B cell (primary cell): ENCODE measurements around the gene WDR26. TPM values are rescaled to one million over a fixed set of nuclear protein-coding genes. Genes with fewer than 3 reads are reported as not detected.
"Not testable (repeated sequence)": the region's sequence is repeated elsewhere in the genome, so short reads cannot be mapped to it uniquely, and the experiment has no call there.

Experiments
- ATAC-seq: fragments of 200-7000 bp; cut with Tn5 transposase; one replicate; pipeline ENCODE4 v1.10.0; 2021; ENCODE audit warnings: low read depth, mild to moderate bottlenecking, moderate number of reproducible peaks, moderate library complexity
- CTCF ChIA-PET: fragments of 350-600 bp; sonication (Branson Sonifier 250); formaldehyde crosslinking; loops from one replicate; lab custom pipeline; 2021; ENCODE audit warnings: antibody characterized with exemption, inconsistent platforms; lab: Charles Lee
- POLR2A ChIA-PET: fragments of 350-600 bp; sonication (Branson Sonifier 250); formaldehyde crosslinking; loops from one replicate; lab custom pipeline; 2021; ENCODE audit warnings: antibody characterized with exemption; lab: Charles Lee
- DNase-seq: peaks from one replicate; pipeline ENCODE4 v3.0.0; 2013
- H2AFZ ChIP-seq: 2 replicates; pipeline ENCODE4 v1.6.1; 2012; ENCODE audit warnings: mild to moderate bottlenecking, low read depth, low read length; ENCODE audit not compliant: insufficient read depth, poor library complexity, severe bottlenecking
- H3K27ac ChIP-seq, 2 donors: 1 replicate in 1 of 2; 2 replicates in 1 of 2; pipeline ENCODE4 v1.5.1; 2012 to 2013; ENCODE audit warnings: low read length in 2 of 2, mild to moderate bottlenecking in 2 of 2, moderate library complexity in 1 of 2
- H3K27me3 ChIP-seq, 4 experiments: fragments of 200-600 bp in 1 of 4; sonication (generic) in 1 of 4; replicated peaks in 1 of 4; 1 replicate in 2 of 4; 2 replicates in 2 of 4; pipeline versions ENCODE4 v1.6.1 to v1.7.0; 2013 to 2016; ENCODE audit warnings: low read length in 3 of 4, mild to moderate bottlenecking in 2 of 4, mixed read lengths in 1 of 4, moderate library complexity in 1 of 4; ENCODE audit not compliant: insufficient read depth in 4 of 4, control insufficient read depth in 3 of 4; ENCODE audit errors: control extremely low read depth in 1 of 4
- H3K36me3 ChIP-seq, 2 experiments: replicated peaks in 1 of 2; 1 replicate in 1 of 2; 2 replicates in 1 of 2; pipeline versions ENCODE4 v1.6.1 to v1.7.1; 2013; ENCODE audit warnings: low read length in 1 of 2; ENCODE audit not compliant: insufficient read depth in 2 of 2, control insufficient read depth in 1 of 2; ENCODE audit errors: control extremely low read depth in 1 of 2, extremely low read depth in 1 of 2
- H3K4me1 ChIP-seq, 2 donors: fragments of 200-600 bp in 1 of 2; sonication (generic) in 1 of 2; 1 replicate in 1 of 2; 2 replicates in 1 of 2; pipeline versions ENCODE4 v1.5.1 to v1.6.1; 2013 to 2017; ENCODE audit warnings: low read length in 2 of 2; ENCODE audit not compliant: control insufficient read depth in 2 of 2, insufficient read depth in 2 of 2
- H3K4me2 ChIP-seq: replicated peaks from 2 replicates; pipeline ENCODE3; 2012; ENCODE audit warnings: mild to moderate bottlenecking, low read depth, low read length; ENCODE audit not compliant: poor library complexity, severe bottlenecking
- H3K4me3 ChIP-seq, 5 experiments: fragments of 200-600 bp in 1 of 5; sonication (generic) in 1 of 5; 1 replicate in 3 of 5; 2 replicates in 2 of 5; pipeline versions ENCODE4 v1.5.1 to v1.7.0; 2011 to 2016; ENCODE audit warnings: low read length in 4 of 5, mild to moderate bottlenecking in 4 of 5, low read depth in 2 of 5, control low read depth in 1 of 5, moderate library complexity in 1 of 5; ENCODE audit not compliant: insufficient read depth in 1 of 5; ENCODE audit errors: control extremely low read depth in 1 of 5, extremely low read depth in 1 of 5
- H3K79me2 ChIP-seq: fragments of 200-600 bp; sonication (generic); one replicate; pipeline ENCODE4 v1.6.0; 2016; ENCODE audit warnings: low read length; ENCODE audit not compliant: control insufficient read depth, insufficient read depth
- H3K9ac ChIP-seq: fragments of 200-600 bp; sonication (generic); 2 replicates; pipeline ENCODE4 v1.6.1; 2017; ENCODE audit warnings: mild to moderate bottlenecking, low read length, moderate library complexity
- H3K9me3 ChIP-seq, 3 donors: one replicate each; pipeline versions ENCODE4 v1.6.1 to v1.7.1; 2013; ENCODE audit warnings: low read length in 2 of 3; ENCODE audit not compliant: control insufficient read depth in 2 of 3, insufficient read depth in 1 of 3; ENCODE audit errors: control extremely low read depth in 1 of 3
- H4K20me1 ChIP-seq: 2 replicates; pipeline ENCODE4 v1.6.0; 2012; ENCODE audit warnings: mild to moderate bottlenecking, low read length; ENCODE audit not compliant: insufficient read depth, control insufficient read depth, poor library complexity, severe bottlenecking
- H3K27ac Mint-ChIP-seq: one replicate; pipeline ENCODE4 v1.8.0; 2021; ENCODE audit warnings: mixed read lengths
- H3K27me3 Mint-ChIP-seq: one replicate; pipeline ENCODE4 v1.8.0; 2021; ENCODE audit warnings: mixed read lengths
- H3K4me1 Mint-ChIP-seq: one replicate; pipeline ENCODE4 v1.8.0; 2021; ENCODE audit warnings: mixed read lengths
- H3K4me3 Mint-ChIP-seq: one replicate; pipeline ENCODE4 v1.8.0; 2021; ENCODE audit warnings: mixed read lengths
- H3K9me3 Mint-ChIP-seq: one replicate; pipeline ENCODE4 v1.8.0; 2022; ENCODE audit warnings: mixed read lengths; ENCODE audit not compliant: insufficient read depth
- EZH2 ChIP-seq: IDR thresholded peaks from 2 replicates; pipeline ENCODE4 v1.6.1; 2012; ENCODE audit warnings: borderline replicate concordance, low read depth, mild to moderate bottlenecking, moderate library complexity, low read length; ENCODE audit not compliant: insufficient read depth, poor library complexity, severe bottlenecking
- WGBS: methylation state at CpG from one replicate; pipeline ENCODE4 v1.1.5; 2013; ENCODE audit warnings: missing lambda C conversion rate; ENCODE audit not compliant: insufficient coverage; 5-methylcytosine and 5-hydroxymethylcytosine counted together
- intact Hi-C: fragments of 100-400 bp; cut with micrococcal nuclease; formaldehyde crosslinking; loops from one replicate; pipeline ENCODE4 v1.10.0; 2022
- polyA minus RNA-seq: library from RNA; depleted of rRNA, polyadenylated mRNA; stranded (reverse); fragments of >200 nt; gene quantifications from 2 replicates; pipeline ENCODE4 v1.2.3, GENCODE V29; 2012
- polyA plus RNA-seq: library from polyadenylated mRNA; depleted of rRNA; stranded (reverse); fragments of >200 nt; gene quantifications from 2 replicates; pipeline ENCODE4 v1.2.3, GENCODE V29; 2012
- total RNA-seq, 2 donors: library from RNA; stranded (reverse); fragments of 120-200 nt in 1 of 2; gene quantifications; 1 replicate in 1 of 2; 2 replicates in 1 of 2; pipeline versions ENCODE4 v1.2.3 to v1.2.4, GENCODE V29; 2013 to 2022

WDR26 gene
- total RNA-seq (108 and 111 TPM in 2 replicates), polyA plus RNA-seq (35.7 and 59.3 TPM in 2 replicates), polyA minus RNA-seq (42.7 and 80.5 TPM in 2 replicates)
- 48.7 TPM for total RNA-seq (2013)

GRCh38 chr1:224434691-224435317 is at the start of gene WDR26:
Gene WDR26, minus strand, starts transcription at chr1:224434797.
- peak within 1 kb of the TSS; percentile 88 for H3K9ac ChIP-seq
- peaks cover 70% of the 10 kb centered on the region for H3K79me2 ChIP-seq
- peak within 1 kb of the TSS; percentile 65 to 97 (median 92) for H3K4me3 ChIP-seq
- peak within 1 kb of the TSS; percentile 99 for H3K4me3 Mint-ChIP-seq
- H3K4me1 ChIP-seq: peaks cover 27 to 41% of the 10 kb centered on the region in 2 donors
- no peak for TF ChIP-seq EZH2
- peak within 1 kb of the TSS; percentile 92 to 93 for H3K27ac ChIP-seq
- no peaks in the 10 kb centered on the region for H3K9me3 ChIP-seq
- intact Hi-C loops: loop anchor here (1.0 to 10.0 kb wide), 5 partner anchors 22 to 440 kb away; partner anchors contain the start of genes CNIH4, DEGS1 and FBXO28
- no peaks in the 10 kb centered on the region for H3K27me3 Mint-ChIP-seq
- WGBS: 0% methylated on average over 40 of the region's 46 CpGs
- H3K27ac Mint-ChIP-seq: peak within 1 kb of the TSS; percentile 99
- H3K36me3 ChIP-seq: peaks cover 0 to 2% of the 10 kb centered on the region in 2 experiments
- peak; percentile 91 for DNase-seq
- POLR2A ChIA-PET: interaction anchor here (0.6 to 1.2 kb wide), 3 partner anchors 252 to 1675 kb away, joined by 3 read pairs; partner anchors contain the start of gene FBXO28
- no peaks in the 10 kb centered on the region for H3K9me3 Mint-ChIP-seq
- ATAC-seq: peak; percentile 83
- peaks cover 44% of the 10 kb centered on the region for H3K4me1 Mint-ChIP-seq
- H2AFZ ChIP-seq: peak within 1 kb of the TSS; percentile 98
- H3K4me2 ChIP-seq: peak within 1 kb of the TSS; percentile 89
- no peaks in the 10 kb centered on the region for H3K27me3 ChIP-seq
- CTCF ChIA-PET: interaction anchor here (0.8 to 1.5 kb wide), 3 partner anchors 17 to 25 kb away, joined by 3 to 7 read pairs (median 4); no protein-coding TSS in a partner anchor
- peaks cover 22% of the 10 kb centered on the region for H4K20me1 ChIP-seq

GRCh38 chr1:224483206-224483605 is 48.6 kb upstream of the WDR26 start:
- H2AFZ ChIP-seq, H4K20me1 ChIP-seq, H3K79me2 ChIP-seq, DNase-seq, H3K4me1 Mint-ChIP-seq, H3K9ac ChIP-seq, H3K4me3 Mint-ChIP-seq, H3K9me3 ChIP-seq, H3K9me3 Mint-ChIP-seq, H3K27ac Mint-ChIP-seq, H3K4me2 ChIP-seq, intact Hi-C loops, H3K27me3 ChIP-seq, ATAC-seq, H3K4me1 ChIP-seq, POLR2A ChIA-PET, H3K27me3 Mint-ChIP-seq, H3K4me3 ChIP-seq, CTCF ChIA-PET, H3K27ac ChIP-seq, H3K36me3 ChIP-seq: not testable (repeated sequence)
- WGBS: 92% methylated on average over 5 of the region's 7 CpGs
